Measurements from ENCODE around the gene DIP2A.
A peak's percentile ranks its signal among the peaks of the same experiment; 100 is the strongest.

The DIP2A gene

DNA sequence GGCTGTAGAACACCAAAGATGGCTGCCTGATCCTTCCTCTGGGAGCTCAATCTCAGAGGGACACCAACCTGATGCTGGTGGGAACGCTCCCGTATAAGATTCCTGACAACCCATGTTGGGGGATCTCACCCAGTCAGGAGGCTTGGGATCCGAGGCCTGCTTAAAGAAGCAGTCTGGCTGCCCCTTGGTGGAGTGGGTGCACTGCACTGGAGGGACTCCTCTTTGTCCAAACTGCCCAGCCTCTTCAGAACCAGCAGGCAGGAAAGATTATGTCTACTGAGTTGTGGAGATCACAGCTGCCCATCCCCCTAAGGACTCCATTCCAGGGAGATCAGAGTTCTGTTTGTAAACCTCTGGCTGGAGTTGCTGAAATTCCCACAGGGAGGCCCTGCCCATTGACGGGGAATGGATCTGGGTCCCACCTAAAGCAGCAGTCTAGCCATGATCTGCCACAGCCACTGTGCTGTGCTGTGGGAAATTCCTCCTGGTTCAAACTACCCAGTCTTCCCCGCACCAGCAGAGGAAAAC is 123.2 kb downstream of the DIP2A start:
- DNase-seq (ENCODE audit: low spot score), result no peak
- TF ChIP-seq, protein P1, sequence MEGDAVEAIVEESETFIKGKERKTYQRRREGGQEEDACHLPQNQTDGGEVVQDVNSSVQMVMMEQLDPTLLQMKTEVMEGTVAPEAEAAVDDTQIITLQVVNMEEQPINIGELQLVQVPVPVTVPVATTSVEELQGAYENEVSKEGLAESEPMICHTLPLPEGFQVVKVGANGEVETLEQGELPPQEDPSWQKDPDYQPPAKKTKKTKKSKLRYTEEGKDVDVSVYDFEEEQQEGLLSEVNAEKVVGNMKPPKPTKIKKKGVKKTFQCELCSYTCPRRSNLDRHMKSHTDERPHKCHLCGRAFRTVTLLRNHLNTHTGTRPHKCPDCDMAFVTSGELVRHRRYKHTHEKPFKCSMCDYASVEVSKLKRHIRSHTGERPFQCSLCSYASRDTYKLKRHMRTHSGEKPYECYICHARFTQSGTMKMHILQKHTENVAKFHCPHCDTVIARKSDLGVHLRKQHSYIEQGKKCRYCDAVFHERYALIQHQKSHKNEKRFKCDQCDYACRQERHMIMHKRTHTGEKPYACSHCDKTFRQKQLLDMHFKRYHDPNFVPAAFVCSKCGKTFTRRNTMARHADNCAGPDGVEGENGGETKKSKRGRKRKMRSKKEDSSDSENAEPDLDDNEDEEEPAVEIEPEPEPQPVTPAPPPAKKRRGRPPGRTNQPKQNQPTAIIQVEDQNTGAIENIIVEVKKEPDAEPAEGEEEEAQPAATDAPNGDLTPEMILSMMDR (IDR thresholded peaks at IDR 0.05; ENCODE audit: extremely low read depth, missing control alignments), result no peak

DNA sequence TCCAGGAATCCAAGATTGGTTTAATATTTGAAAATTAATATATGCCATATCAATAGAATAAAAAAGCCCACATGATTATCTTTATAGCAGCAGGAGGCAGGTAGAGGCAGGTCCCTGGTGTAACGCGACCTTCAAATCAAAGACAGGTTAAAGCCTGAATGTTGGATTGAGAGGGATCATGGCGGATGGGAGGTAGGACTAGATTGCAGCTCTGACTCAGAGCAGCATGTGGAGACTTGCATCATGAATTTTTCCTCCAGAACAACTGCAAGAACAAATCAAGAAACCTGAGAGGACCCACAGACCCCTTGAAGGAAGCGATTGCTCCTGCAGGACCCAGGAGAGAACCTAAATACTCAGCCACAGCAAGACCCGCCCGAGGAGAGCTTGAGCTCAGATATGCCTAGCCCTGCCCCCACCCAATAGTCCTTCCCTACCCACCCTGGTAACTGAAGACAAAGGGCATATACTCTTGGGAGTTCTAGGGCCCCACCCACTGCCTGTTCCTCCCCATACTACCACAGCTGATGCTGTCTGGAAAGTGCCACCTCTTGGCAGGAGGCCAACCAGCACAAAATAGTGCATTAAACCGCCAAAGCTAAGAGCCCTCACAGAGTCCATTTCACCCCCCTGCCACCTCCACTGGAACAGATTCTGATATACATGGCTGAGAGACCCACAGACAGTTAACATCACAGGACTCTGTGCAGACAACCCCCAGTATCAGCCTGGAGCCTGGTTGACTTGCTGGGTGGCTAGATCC is 126.7 kb downstream of the DIP2A start:
- TF ChIP-seq, protein P1 (IDR thresholded peaks at IDR 0.05; ENCODE audit: extremely low read depth, missing control alignments), result no peak
- no peak for DNase-seq (ENCODE audit: low spot score)

DNA sequence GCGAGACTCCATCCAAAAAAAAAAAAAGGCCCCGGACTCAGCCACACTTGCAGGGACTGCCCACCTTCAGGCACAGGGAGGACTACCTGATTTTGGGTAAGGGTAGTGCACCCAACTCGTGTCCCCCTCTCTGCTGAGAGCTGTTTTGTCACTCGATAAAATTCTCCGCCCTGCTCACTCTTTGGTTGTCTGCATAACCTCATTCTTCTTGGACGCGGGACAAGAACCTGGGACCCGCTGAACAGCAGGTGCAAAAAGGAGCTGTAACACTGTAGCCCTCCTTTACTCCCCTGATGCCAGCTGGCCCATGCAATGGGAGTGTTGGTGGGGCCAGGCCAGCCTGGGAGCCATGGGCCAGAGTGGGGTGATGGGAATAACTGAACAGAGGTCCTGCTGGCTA is 135.6 kb downstream of the DIP2A start:
- no peak for DNase-seq (ENCODE audit: low spot score)
- TF ChIP-seq, protein P1 (IDR thresholded peaks at IDR 0.05; ENCODE audit: extremely low read depth, missing control alignments), result no peak

DNA sequence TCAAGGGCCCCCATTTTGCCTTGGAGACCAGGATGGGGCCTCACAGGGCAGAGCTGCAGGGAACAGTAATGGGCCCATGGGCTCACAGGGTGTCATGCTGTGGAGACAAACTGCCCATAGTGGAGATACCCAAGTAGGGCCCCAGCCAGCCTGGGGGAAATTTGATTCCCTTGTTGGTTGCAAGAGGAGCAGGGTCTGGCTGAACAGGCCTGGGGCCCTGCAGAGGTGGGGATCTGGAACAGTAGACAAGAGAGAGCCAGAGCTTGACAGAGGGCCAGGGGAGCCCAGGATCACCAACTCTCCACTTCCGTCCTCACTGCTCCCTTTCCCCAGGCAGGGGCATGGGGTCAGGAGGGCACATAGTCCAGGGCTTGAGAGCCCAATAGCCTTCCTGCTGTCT is 137.5 kb downstream of the DIP2A start:
- TF ChIP-seq, protein P1 (IDR thresholded peaks at IDR 0.05; ENCODE audit: extremely low read depth, missing control alignments), result no peak
- peak; percentile 7 for DNase-seq (ENCODE audit: low spot score)

DNA sequence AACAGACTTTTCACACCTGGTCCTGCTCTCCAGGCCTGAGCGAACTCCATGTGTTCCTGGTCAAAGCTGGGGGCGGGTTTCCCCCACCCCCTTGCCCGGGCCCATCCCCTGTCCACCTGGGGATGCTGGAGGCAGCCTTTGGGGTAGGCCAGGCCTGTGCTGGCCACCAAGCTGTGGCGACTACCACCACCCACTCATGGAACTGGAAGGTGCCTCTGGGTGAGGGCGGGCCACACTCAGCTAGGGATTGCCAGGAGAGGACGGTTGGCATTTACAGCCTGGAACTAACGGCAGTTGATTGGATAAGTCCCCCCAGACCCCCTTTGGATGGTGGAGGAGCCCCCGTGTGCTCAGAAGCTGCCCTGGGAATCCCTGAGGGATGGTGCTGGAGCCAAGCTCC is 138.3 kb downstream of the DIP2A start:
- TF ChIP-seq, protein P1 (IDR thresholded peaks at IDR 0.05; ENCODE audit: extremely low read depth, missing control alignments), result no peak
- DNase-seq (ENCODE audit: low spot score), result peak; percentile 4

DNA sequence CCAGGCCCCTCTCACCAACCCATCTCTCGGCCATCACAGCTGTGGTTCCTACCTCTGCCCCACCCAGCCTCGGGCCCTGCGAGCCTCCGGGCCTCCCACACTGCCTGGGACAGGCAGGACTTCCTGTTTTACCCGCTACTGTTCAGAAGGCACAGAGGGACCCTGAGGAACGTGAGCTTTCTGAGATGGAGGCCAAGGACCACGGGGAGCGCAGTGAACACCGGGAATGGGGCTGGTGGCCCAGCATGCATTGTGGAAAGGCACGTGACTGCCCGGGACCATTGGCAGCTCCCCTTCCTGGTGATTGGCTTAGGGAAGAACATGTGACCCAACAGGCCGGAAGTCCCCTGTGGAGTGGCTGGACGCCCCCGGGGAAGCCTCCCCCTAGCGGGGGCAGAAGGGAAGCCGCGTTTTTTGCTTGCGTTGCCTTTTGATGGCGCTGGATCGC is 139.2 kb downstream of the DIP2A start:
- TF ChIP-seq, protein P1 (IDR thresholded peaks at IDR 0.05; ENCODE audit: extremely low read depth, missing control alignments), result no peak
- peak; percentile 5 for DNase-seq (ENCODE audit: low spot score)

All from GM20000 (cell line).